HCT116 (cell line): Measurements from ENCODE around the gene DPP4. TPM values are rescaled to one million over a fixed set of nuclear protein-coding genes. Genes with fewer than 3 reads are reported as not detected.
"Not testable (repeated sequence)": the region's sequence is repeated elsewhere in the genome, so short reads cannot be mapped to it uniquely, and the experiment has no call there.

Experiments used
- ATAC-seq: fragments of 200-7000 bp; cut with Tn5 transposase; 2 replicates; pipeline ENCODE4 v1.9.1; 2020; ENCODE audit warnings: mild to moderate bottlenecking, moderate library complexity
- BruUV-seq: library from RNA; stranded (reverse); fragments of 400-500 nt; replicated peaks from 2 replicates; lab custom pipeline; 2021; lab: Mats Ljungman, UMichigan
- CTCF ChIA-PET: fragments of 300-600 bp; sonication (Branson Sonifier 250); formaldehyde crosslinking; loops from one replicate; lab custom pipeline; 2021; ENCODE audit warnings: antibody characterized with exemption; lab: Charles Lee
- POLR2A ChIA-PET: fragments of 300-600, 350-600 bp; sonication (Branson Sonifier 250); formaldehyde crosslinking; loops from one replicate; lab custom pipeline; 2021; ENCODE audit warnings: antibody characterized with exemption; lab: Charles Lee
- RAD21 ChIA-PET, 2 experiments: fragments of 300-600 bp; sonication (Branson Sonifier 250); formaldehyde crosslinking; loops; one replicate each; lab custom pipeline; 2023; ENCODE audit warnings: low total read pairs in 2 of 2; ENCODE audit not compliant: uncharacterized antibody in 2 of 2, unreplicated experiment in 2 of 2, low non-redundant PET in 1 of 2; lab: Charles Lee
- DNase-seq: peaks from one replicate; pipeline ENCODE4 v3.0.0-alpha.2; 2010; ENCODE audit warnings: low read depth, low spot score
- H2AFZ ChIP-seq: fragments of 200-600 bp; shearing (Covaris generic), sonication (generic); 2 replicates; pipeline ENCODE4 v1.6.1; 2017; ENCODE audit warnings: low read depth, mixed run types, mixed read lengths, antibody characterized with exemption, low read length; ENCODE audit not compliant: poor library complexity, severe bottlenecking
- H3K27ac ChIP-seq: 2 replicates; pipeline ENCODE4 v1.5.1; 2012; ENCODE audit warnings: low read depth, low read length
- H3K27me3 ChIP-seq: fragments of 200-600 bp; sonication (generic); 2 replicates; pipeline ENCODE4 v1.6.1; 2016; ENCODE audit warnings: mixed run types, low read length, mixed read lengths; ENCODE audit not compliant: insufficient read depth
- H3K36me3 ChIP-seq, 2 experiments: fragments of 200-500 bp in 1 of 2; fragments of 200-600 bp in 1 of 2; sonication (Bioruptor generic) in 1 of 2; sonication (generic) in 1 of 2; 2 replicates each; pipeline versions ENCODE4 v1.5.1 to v1.6.1; 2014 to 2016; ENCODE audit warnings: low read length in 2 of 2, inconsistent platforms in 1 of 2, mixed read lengths in 1 of 2, mixed run types in 1 of 2; ENCODE audit not compliant: insufficient read depth in 2 of 2, control insufficient read depth in 1 of 2
- H3K4me1 ChIP-seq, 2 experiments: fragments of 200-600 bp in 1 of 2; sonication (generic) in 1 of 2; 2 replicates each; pipeline versions ENCODE4 v1.5.1 to v1.6.1; 2012 to 2017; ENCODE audit warnings: low read length in 2 of 2, inconsistent platforms in 1 of 2, mild to moderate bottlenecking in 1 of 2, mixed read lengths in 1 of 2, mixed run types in 1 of 2, moderate library complexity in 1 of 2; ENCODE audit not compliant: insufficient read depth in 2 of 2, control insufficient read depth in 1 of 2
- H3K4me2 ChIP-seq: fragments of 200-600 bp; sonication (generic); 2 replicates; pipeline ENCODE4 v1.6.1; 2017; ENCODE audit warnings: mixed run types, low read length, mixed read lengths
- H3K4me3 ChIP-seq, 2 experiments: fragments of 200-600 bp in 1 of 2; sonication (generic) in 1 of 2; replicated peaks in 1 of 2; 2 replicates each; pipeline ENCODE4 v1.5.1; 2011 to 2016; ENCODE audit warnings: low read length in 2 of 2, control low read depth in 1 of 2, low read depth in 1 of 2, mild to moderate bottlenecking in 1 of 2, mixed read lengths in 1 of 2, mixed run types in 1 of 2
- H3K79me2 ChIP-seq: fragments of 200-600 bp; sonication (generic); 2 replicates; pipeline ENCODE4 v1.6.1; 2017; ENCODE audit warnings: mild to moderate bottlenecking, mixed run types, low read length, moderate library complexity, mixed read lengths; ENCODE audit not compliant: insufficient read depth
- H3K9ac ChIP-seq: fragments of 200-600 bp; sonication (generic); 2 replicates; pipeline ENCODE4 v1.6.1; 2016; ENCODE audit warnings: low read length, mixed read lengths
- H3K9me2 ChIP-seq: fragments of 200-600 bp; sonication (generic), shearing (Covaris generic); 2 replicates; pipeline ENCODE4 v1.6.1; 2017; ENCODE audit warnings: mixed run types, mild to moderate bottlenecking, moderate library complexity; ENCODE audit not compliant: insufficient read depth
- H3K9me3 ChIP-seq, 2 experiments: fragments of 200-500 bp in 1 of 2; fragments of 200-600 bp in 1 of 2; sonication (Bioruptor generic) in 1 of 2; sonication (generic) in 1 of 2; 2 replicates each; pipeline ENCODE4 v1.6.1; 2014 to 2017; ENCODE audit warnings: low read length in 2 of 2, mixed read lengths in 2 of 2, inconsistent platforms in 1 of 2, low read depth in 1 of 2, mild to moderate bottlenecking in 1 of 2, mixed run types in 1 of 2, moderate library complexity in 1 of 2; ENCODE audit not compliant: control insufficient read depth in 1 of 2, insufficient read depth in 1 of 2
- H4K20me1 ChIP-seq: fragments of 200-600 bp; sonication (generic), shearing (Covaris generic); 2 replicates; pipeline ENCODE4 v1.6.1; 2017; ENCODE audit warnings: mixed run types, mild to moderate bottlenecking, moderate library complexity; ENCODE audit not compliant: insufficient read depth
- CBX3 ChIP-seq: IDR thresholded peaks from 2 replicates; pipeline ENCODE4 v1.6.1; 2012; ENCODE audit warnings: low read depth
- CEBPB ChIP-seq: IDR thresholded peaks from 2 replicates; pipeline ENCODE4 v1.6.1; 2012; ENCODE audit warnings: low read depth
- EGR1 ChIP-seq: IDR thresholded peaks from 2 replicates; pipeline ENCODE4 v1.6.1; 2012; ENCODE audit warnings: low read depth
- EZH2 ChIP-seq: fragments of 200-600 bp; sonication (generic); IDR thresholded peaks from 2 replicates; pipeline ENCODE4 v1.6.1; 2017; ENCODE audit warnings: antibody characterized with exemption, mixed run types
- JUND ChIP-seq: IDR thresholded peaks from 2 replicates; pipeline ENCODE4 v1.6.1; 2012
- POLR2A ChIP-seq: IDR thresholded peaks from 2 replicates; pipeline ENCODE4 v1.7.0; 2011; ENCODE audit warnings: borderline replicate concordance; ENCODE audit not compliant: insufficient read depth, insufficient read length; ENCODE audit errors: extremely low read depth
- TCF7L2 ChIP-seq: IDR thresholded peaks from 2 replicates; pipeline ENCODE4 v1.7.0; 2011; ENCODE audit warnings: borderline replicate concordance, inconsistent platforms; ENCODE audit not compliant: insufficient read depth, insufficient read length; ENCODE audit errors: extremely low read depth
- ZNF274 ChIP-seq: fragments of 200-500 bp; sonication (Bioruptor generic); IDR thresholded peaks from 2 replicates; pipeline ENCODE4 v1.6.1; 2014; ENCODE audit warnings: mild to moderate bottlenecking, low read depth, low read length, inconsistent platforms
- intact Hi-C: fragments of 100-400 bp; cut with micrococcal nuclease; formaldehyde crosslinking; loops from 2 replicates; pipeline ENCODE4 v1.10.0; 2022
- total RNA-seq: library from RNA; stranded (reverse); gene quantifications from one replicate; pipeline ENCODE4 v1.2.1, GENCODE V29; 2021; ENCODE audit not compliant: unreplicated experiment
- TF ChIP-seq, protein P1 (sequence below): IDR thresholded peaks from 2 replicates; pipeline ENCODE4 v1.6.1; 2012
- TF ChIP-seq, protein P2 (sequence below): IDR thresholded peaks from 2 replicates; pipeline ENCODE4 v1.6.1; 2012; ENCODE audit warnings: low read depth
- TF ChIP-seq, protein P3 (sequence below): IDR thresholded peaks from 2 replicates; pipeline ENCODE4 v1.6.1; 2012

DPP4 gene
- total RNA-seq, 1 experiment from 2014 or later = 3.6 TPM

DNA sequence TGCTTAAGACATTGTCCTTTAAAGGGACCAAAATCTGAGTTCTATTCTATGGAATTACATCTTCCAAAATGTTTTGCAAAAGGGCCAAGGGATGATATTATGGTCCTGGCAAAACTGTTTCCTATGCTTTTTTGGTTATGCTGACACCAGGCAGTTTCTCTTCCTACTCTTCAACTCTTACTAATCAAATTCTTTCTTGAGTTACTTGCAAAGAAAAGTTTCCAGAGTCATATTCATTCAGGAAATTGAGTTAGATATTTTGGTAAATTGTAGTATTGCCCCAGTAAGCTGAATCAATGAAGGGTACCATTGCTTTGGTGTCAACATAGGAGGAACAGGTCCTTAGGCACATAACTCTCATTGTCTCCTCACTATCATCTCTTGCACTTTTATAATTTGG, 118.8 kb downstream of the DPP4 start:
- ChIA-PET RAD21 (no interaction called here), CTCF (interaction anchor here (1.1 kb wide), 1 partner anchor 9 kb away, joined by 3 read pairs; no protein-coding TSS in a partner anchor), POLR2A (no interaction called here)
- DNase-seq (no peak), ATAC-seq (no peak)
- Histone ChIP-seq H3K4me2 (no peak overlapping the region), H3K36me3 (no peaks in the 10 kb centered on the region), H3K4me1 (no peaks in the 10 kb centered on the region), H3K27me3 (no peaks in the 10 kb centered on the region), H4K20me1 (no peaks in the 10 kb centered on the region), H3K79me2 (no peaks in the 10 kb centered on the region), H3K9ac (no peak overlapping the region), H3K4me3 (no peak overlapping the region), H3K27ac (no peak overlapping the region), H2AFZ (no peak overlapping the region), H3K9me2 (no peaks in the 10 kb centered on the region), H3K9me3 (no peaks in the 10 kb centered on the region)
- intact Hi-C loops = loop anchor here (10.0 kb wide), 1 partner anchor 680 kb away; no protein-coding TSS in a partner anchor
- no TSS peak for BruUV-seq
- TF ChIP-seq TCF7L2 (no peak), EZH2 (no peak), EGR1 (no peak)

DNA sequence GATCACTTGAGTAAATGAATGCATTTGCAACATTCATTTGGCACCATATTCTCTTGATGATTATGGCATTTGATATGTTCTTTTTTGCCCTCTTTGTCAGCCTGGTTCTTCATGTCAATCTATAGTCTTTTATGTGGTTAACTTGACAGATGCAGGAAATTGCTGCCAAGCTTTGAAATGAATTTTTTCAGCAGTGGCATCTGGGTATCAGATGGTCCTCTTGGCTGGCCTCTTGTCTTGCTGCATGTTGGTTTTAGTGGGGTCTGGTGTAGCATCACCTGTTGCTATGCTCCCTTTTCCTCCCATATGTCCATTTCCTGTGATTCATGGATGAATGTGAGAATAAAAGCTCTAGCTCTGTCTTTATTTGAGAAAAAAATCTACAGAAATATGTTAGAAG, 119.9 kb downstream of the DPP4 start:
- H3K4me3 ChIP-seq = no peak overlapping the region
- no peaks in the 10 kb centered on the region for H3K79me2 ChIP-seq
- ChIA-PET RAD21 (no interaction called here), CTCF (interaction anchor here (1.1 to 1.4 kb wide), 2 partner anchors 7 to 344 kb away, joined by 3 read pairs; no protein-coding TSS in a partner anchor), POLR2A (no interaction called here)
- H3K27me3 ChIP-seq = no peaks in the 10 kb centered on the region
- no TSS peak for BruUV-seq
- H3K9me3 ChIP-seq = no peaks in the 10 kb centered on the region
- H4K20me1 ChIP-seq = no peaks in the 10 kb centered on the region
- no peaks in the 10 kb centered on the region for H3K36me3 ChIP-seq
- H3K4me2 ChIP-seq = no peak overlapping the region
- H3K9me2 ChIP-seq = no peaks in the 10 kb centered on the region
- no peak for ATAC-seq
- no peak for TF ChIP-seq POLR2A
- no peak for TF ChIP-seq CBX3
- TF ChIP-seq, protein P1, sequence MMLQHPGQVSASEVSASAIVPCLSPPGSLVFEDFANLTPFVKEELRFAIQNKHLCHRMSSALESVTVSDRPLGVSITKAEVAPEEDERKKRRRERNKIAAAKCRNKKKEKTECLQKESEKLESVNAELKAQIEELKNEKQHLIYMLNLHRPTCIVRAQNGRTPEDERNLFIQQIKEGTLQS = no peak
- TF ChIP-seq, protein P2, sequence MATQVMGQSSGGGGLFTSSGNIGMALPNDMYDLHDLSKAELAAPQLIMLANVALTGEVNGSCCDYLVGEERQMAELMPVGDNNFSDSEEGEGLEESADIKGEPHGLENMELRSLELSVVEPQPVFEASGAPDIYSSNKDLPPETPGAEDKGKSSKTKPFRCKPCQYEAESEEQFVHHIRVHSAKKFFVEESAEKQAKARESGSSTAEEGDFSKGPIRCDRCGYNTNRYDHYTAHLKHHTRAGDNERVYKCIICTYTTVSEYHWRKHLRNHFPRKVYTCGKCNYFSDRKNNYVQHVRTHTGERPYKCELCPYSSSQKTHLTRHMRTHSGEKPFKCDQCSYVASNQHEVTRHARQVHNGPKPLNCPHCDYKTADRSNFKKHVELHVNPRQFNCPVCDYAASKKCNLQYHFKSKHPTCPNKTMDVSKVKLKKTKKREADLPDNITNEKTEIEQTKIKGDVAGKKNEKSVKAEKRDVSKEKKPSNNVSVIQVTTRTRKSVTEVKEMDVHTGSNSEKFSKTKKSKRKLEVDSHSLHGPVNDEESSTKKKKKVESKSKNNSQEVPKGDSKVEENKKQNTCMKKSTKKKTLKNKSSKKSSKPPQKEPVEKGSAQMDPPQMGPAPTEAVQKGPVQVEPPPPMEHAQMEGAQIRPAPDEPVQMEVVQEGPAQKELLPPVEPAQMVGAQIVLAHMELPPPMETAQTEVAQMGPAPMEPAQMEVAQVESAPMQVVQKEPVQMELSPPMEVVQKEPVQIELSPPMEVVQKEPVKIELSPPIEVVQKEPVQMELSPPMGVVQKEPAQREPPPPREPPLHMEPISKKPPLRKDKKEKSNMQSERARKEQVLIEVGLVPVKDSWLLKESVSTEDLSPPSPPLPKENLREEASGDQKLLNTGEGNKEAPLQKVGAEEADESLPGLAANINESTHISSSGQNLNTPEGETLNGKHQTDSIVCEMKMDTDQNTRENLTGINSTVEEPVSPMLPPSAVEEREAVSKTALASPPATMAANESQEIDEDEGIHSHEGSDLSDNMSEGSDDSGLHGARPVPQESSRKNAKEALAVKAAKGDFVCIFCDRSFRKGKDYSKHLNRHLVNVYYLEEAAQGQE = no peak
- TF ChIP-seq, protein P3, sequence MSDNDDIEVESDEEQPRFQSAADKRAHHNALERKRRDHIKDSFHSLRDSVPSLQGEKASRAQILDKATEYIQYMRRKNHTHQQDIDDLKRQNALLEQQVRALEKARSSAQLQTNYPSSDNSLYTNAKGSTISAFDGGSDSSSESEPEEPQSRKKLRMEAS = no peak
- TF ChIP-seq JUND = no peak
- TF ChIP-seq EGR1 = no peak
- no peak for TF ChIP-seq ZNF274
- no peak for TF ChIP-seq CEBPB
- H3K9ac ChIP-seq = no peak overlapping the region
- no peak for DNase-seq
- no peak overlapping the region for H3K27ac ChIP-seq
- no peak overlapping the region for H2AFZ ChIP-seq
- intact Hi-C loops = loop anchor here (10.0 kb wide), 1 partner anchor 679 kb away; no protein-coding TSS in a partner anchor
- no peaks in the 10 kb centered on the region for H3K4me1 ChIP-seq

DNA sequence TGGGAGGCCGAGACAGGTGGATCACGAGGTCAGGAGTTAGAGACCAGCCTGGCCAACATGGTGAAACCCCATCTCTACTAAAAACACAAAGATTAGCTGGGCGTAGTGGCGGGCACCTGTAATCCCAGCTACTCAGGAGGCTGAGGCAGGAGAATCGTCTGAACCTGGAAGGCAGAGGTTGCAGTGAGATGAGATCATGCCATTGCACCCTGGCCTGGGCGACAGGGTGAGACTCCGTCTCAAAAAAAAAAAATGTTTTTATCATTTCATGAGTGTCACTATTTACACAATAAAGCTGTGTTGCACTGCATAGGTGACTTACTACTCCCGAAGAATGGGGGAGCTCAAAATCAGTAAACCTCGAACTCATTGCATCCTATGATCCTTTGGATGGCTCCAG, 120.6 kb downstream of the DPP4 start:
- H3K27ac ChIP-seq, H3K4me2 ChIP-seq, H3K79me2 ChIP-seq, BruUV-seq, ATAC-seq, H3K9me3 ChIP-seq, H3K36me3 ChIP-seq, H4K20me1 ChIP-seq, POLR2A ChIA-PET, H3K4me3 ChIP-seq, RAD21 ChIA-PET, H3K9me2 ChIP-seq, H2AFZ ChIP-seq, H3K9ac ChIP-seq, DNase-seq, H3K4me1 ChIP-seq, H3K27me3 ChIP-seq: not testable (repeated sequence)
- intact Hi-C loops = loop anchor here (10.0 kb wide), 1 partner anchor 679 kb away; no protein-coding TSS in a partner anchor
- CTCF ChIA-PET = interaction anchor here (1.4 kb wide), 1 partner anchor 345 kb away, joined by 3 read pairs; no protein-coding TSS in a partner anchor
